Glutamatergic neuron (in vitro differentiated cells): ENCODE measurements around the gene UTS2B. TPM values are rescaled to one million over a fixed set of nuclear protein-coding genes. Genes with fewer than 3 reads are reported as not detected.

Experiments used
- DNase-seq: peaks from one replicate; pipeline ENCODE4 v3.0.0; 2022
- H3K27ac Mint-ChIP-seq: one replicate; pipeline ENCODE4 v1.8.0; 2020; ENCODE audit warnings: mild to moderate bottlenecking, mixed read lengths, inconsistent platforms; ENCODE audit not compliant: unreplicated experiment
- H3K27me3 Mint-ChIP-seq: one replicate; pipeline ENCODE4 v1.8.0; 2020; ENCODE audit warnings: mild to moderate bottlenecking, moderate library complexity, mixed read lengths, inconsistent platforms; ENCODE audit not compliant: unreplicated experiment
- H3K36me3 Mint-ChIP-seq: one replicate; pipeline ENCODE4 v1.8.0; 2020; ENCODE audit warnings: mild to moderate bottlenecking, mixed read lengths, inconsistent platforms; ENCODE audit not compliant: unreplicated experiment
- H3K4me1 Mint-ChIP-seq: one replicate; pipeline ENCODE4 v1.8.0; 2020; ENCODE audit warnings: mild to moderate bottlenecking, low read depth, mixed read lengths, inconsistent platforms; ENCODE audit not compliant: unreplicated experiment
- H3K4me3 Mint-ChIP-seq: one replicate; pipeline ENCODE4 v1.8.0; 2020; ENCODE audit warnings: mild to moderate bottlenecking, mixed read lengths, inconsistent platforms; ENCODE audit not compliant: unreplicated experiment
- H3K9me3 Mint-ChIP-seq: one replicate; pipeline ENCODE4 v1.8.0; 2020; ENCODE audit warnings: mild to moderate bottlenecking, moderate library complexity, mixed read lengths, inconsistent platforms; ENCODE audit not compliant: unreplicated experiment
- total RNA-seq: library from RNA; stranded (reverse); fragmentation: NEBNext Ultra II Directional; extraction: Animal tissue kit (Norgen Biotek cat#: 25700); gene quantifications from one replicate; pipeline ENCODE4 v1.2.1, GENCODE V29; 2021; ENCODE audit not compliant: unreplicated experiment
- TF ChIP-seq, protein P1 (sequence below): fragments of 200-600 bp; sonication (generic); IDR thresholded peaks from one replicate; pipeline ENCODE4 v1.5.0; 2021; ENCODE audit not compliant: partially characterized antibody, unreplicated experiment

UTS2B gene
- total RNA-seq, 1 donor from 2014 or later, result not detected

DNA sequence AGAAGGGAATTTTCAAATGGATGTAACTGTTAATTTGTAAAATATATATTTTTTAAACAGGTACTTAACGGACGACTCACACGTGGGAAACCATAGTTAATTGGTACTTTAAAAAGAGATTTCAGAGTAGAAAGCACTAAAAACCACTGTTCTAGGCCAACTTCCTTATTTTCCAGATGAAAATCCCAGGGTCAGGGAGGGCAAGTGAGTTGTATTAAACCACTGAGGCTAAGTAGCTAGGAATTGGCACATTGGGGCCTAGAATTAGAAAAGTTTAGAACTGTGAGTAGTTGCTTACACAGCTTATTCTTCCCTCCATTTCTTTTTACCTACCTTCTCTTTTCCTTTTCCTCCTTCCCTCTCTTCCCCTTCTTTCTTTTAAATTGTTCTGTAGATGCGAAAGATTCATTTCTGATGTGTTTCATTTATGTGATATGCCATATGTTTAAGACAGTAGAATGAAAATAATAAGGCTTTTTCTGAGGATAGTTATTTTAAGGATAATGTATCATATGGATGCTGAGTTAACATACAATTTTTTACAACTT, 4.1 kb upstream of the UTS2B start:
- H3K36me3 Mint-ChIP-seq, result no peaks in the 10 kb centered on the region
- H3K27ac Mint-ChIP-seq, result no peak overlapping the region
- DNase-seq, result no peak
- H3K4me3 Mint-ChIP-seq, result no peak overlapping the region
- H3K27me3 Mint-ChIP-seq, result peaks cover 6% of the 10 kb centered on the region
- peaks cover 9% of the 10 kb centered on the region for H3K9me3 Mint-ChIP-seq
- TF ChIP-seq, protein P1, sequence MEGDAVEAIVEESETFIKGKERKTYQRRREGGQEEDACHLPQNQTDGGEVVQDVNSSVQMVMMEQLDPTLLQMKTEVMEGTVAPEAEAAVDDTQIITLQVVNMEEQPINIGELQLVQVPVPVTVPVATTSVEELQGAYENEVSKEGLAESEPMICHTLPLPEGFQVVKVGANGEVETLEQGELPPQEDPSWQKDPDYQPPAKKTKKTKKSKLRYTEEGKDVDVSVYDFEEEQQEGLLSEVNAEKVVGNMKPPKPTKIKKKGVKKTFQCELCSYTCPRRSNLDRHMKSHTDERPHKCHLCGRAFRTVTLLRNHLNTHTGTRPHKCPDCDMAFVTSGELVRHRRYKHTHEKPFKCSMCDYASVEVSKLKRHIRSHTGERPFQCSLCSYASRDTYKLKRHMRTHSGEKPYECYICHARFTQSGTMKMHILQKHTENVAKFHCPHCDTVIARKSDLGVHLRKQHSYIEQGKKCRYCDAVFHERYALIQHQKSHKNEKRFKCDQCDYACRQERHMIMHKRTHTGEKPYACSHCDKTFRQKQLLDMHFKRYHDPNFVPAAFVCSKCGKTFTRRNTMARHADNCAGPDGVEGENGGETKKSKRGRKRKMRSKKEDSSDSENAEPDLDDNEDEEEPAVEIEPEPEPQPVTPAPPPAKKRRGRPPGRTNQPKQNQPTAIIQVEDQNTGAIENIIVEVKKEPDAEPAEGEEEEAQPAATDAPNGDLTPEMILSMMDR, result no peak
- H3K4me1 Mint-ChIP-seq, result peaks cover 28% of the 10 kb centered on the region

DNA sequence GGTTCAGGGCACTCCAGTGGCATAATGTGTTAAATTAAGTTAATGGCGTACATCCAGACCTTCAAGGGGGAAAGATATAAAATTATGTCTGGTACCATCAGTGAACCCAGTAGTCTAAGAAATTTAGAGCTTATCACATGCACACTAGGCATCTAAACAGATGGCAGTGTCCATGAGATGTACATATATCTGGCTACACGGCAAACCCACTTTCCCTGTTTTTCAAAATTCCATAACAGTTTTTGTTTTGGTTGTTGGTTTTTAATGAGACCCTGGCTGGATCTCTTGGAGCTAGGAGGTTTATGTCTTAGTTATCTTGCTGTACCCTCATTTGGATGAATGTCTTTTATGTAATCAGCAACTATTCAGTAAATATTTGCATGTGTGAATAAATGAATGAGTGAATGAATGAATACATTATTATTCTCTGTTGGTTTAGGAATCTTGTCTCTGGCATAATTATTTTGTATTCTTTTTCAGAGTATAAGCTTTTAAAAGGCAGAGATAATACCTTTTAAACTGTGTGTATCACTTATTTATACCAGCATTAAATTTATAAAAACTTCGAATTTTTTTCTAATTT, 3.1 kb upstream of the UTS2B start:
- H3K27ac Mint-ChIP-seq, result peak overlapping the region; percentile 18
- H3K27me3 Mint-ChIP-seq, result peaks cover 7% of the 10 kb centered on the region
- peaks cover 31% of the 10 kb centered on the region for H3K4me1 Mint-ChIP-seq
- TF ChIP-seq, protein P1, result no peak
- no peak for DNase-seq
- peaks cover 14% of the 10 kb centered on the region for H3K9me3 Mint-ChIP-seq
- peak overlapping the region; percentile 43 for H3K4me3 Mint-ChIP-seq
- H3K36me3 Mint-ChIP-seq, result no peaks in the 10 kb centered on the region

DNA sequence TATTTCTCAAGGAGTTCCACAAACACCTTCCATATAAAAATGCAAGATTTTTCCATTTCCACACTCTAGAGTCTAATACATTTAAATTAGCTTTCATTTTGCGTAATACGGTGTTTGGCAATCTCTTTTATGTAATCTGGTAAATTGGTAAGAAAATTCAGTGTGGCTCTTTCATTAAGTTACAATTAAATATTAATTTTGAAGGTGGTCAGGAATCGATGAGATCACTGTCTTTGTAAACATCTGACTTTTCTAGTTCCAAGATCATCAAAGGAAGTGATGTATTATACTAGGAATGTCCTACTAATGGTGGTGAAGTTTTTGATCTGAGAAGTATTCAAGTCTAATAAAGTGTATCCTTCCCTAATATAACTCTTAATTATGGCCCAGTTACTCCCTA, 1.1 kb upstream of the UTS2B start:
- Mint-ChIP-seq H3K9me3 (peaks cover 15% of the 10 kb centered on the region), H3K27me3 (peaks cover 8% of the 10 kb centered on the region), H3K27ac (peak overlapping the region; percentile 99), H3K4me3 (peak overlapping the region; percentile 97), H3K4me1 (peaks cover 36% of the 10 kb centered on the region), H3K36me3 (no peaks in the 10 kb centered on the region)
- no peak for DNase-seq
- TF ChIP-seq, protein P1, result no peak

- Mint-ChIP-seq H3K4me1 (peaks cover 36% of the 10 kb centered on the region), H3K9me3 (peaks cover 15% of the 10 kb centered on the region), H3K36me3 (no peaks in the 10 kb centered on the region), H3K4me3 (peak overlapping the region; percentile 97), H3K27me3 (peaks cover 8% of the 10 kb centered on the region), H3K27ac (peak overlapping the region; percentile 99)
- TF ChIP-seq, protein P1, result no peak
- DNase-seq, result no peak
Measured at GRCh38 chr3:191330530-191331048, 263 bp upstream of the UTS2B start.

DNA sequence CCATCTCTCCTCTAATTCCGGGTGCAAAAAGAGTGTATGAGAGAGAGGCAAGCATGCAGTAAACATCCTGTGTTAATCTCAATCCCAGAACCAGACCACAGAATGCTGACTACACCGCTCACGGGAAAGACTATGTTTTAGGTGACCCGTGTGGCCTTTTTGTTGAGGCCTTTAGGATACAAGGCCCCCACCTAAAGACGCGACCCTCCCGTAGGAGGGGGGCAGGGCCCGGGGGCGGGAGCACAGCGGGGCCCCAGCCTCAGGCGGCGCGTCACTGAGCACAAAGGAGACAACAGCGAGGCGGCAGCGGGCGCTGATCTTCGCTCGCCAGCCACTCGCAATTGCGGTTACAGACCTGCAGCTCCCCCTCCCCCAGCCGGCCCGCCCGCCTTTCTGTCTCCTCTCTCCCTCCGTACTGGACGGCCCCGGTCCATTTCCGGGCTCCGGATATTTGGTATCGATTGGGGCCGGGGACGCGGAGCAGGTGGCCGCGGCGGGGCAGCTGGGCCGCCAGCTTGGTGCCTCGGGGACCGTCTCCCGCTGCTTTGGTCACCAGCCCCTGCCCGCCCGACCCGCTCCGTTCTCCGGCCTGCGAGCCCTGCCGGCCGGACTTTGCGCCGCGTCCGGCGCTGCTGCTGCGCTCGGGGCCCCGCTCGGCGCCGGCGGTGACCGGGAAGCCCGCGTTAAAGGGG, 1.2 kb downstream of the UTS2B start, which contains the start of gene CCDC50:
CCDC50 (plus strand) TSS at position 433 of the 692 bp plus-strand sequence. CDS start 281 bp downstream, outside the sequence.
- H3K27ac Mint-ChIP-seq, result peak within 1 kb of the TSS; percentile 99
- peaks cover 26% of the 10 kb centered on the region for H3K4me1 Mint-ChIP-seq
- peak; percentile 97 for DNase-seq
- TF ChIP-seq, protein P1, result no peak
- H3K9me3 Mint-ChIP-seq, result peaks cover 17% of the 10 kb centered on the region
- peak within 1 kb of the TSS; percentile 97 for H3K4me3 Mint-ChIP-seq
- H3K27me3 Mint-ChIP-seq, result peaks cover 8% of the 10 kb centered on the region
- H3K36me3 Mint-ChIP-seq, result no peaks in the 10 kb centered on the region
